Measurements from ENCODE around the gene CYP3A4.
"Not testable (repeated sequence)": the region's sequence is repeated elsewhere in the genome, so short reads cannot be mapped to it uniquely, and the experiment has no call there.

CYP3A4 gene

DNA sequence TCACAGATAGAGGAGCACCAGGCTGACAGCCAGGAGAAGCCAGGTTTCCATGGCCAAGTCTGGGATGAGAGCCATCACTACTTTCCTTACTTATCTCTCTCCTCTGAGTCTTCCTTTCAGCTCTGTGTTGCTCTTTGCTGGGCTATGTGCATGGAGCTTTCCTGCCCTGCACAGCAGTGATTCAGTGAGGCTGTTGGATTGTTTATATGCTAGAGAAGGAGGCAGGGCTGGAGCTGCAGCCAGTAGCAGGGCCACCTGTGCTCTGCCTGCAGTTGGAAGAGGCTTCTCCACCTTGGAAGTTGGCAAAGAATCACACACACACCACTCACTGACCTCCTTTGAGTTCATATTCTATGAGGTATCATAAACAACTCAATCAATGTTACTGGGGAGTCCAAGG is at the start of gene CYP3A4:
Gene CYP3A4, minus strand, starts transcription at position 178 of the 400 bp plus-strand sequence. Its CDS starts 103 bp downstream, at position 75.
- DNase-seq (ENCODE audit: low read depth in 2 of 2) = no peak

DNA sequence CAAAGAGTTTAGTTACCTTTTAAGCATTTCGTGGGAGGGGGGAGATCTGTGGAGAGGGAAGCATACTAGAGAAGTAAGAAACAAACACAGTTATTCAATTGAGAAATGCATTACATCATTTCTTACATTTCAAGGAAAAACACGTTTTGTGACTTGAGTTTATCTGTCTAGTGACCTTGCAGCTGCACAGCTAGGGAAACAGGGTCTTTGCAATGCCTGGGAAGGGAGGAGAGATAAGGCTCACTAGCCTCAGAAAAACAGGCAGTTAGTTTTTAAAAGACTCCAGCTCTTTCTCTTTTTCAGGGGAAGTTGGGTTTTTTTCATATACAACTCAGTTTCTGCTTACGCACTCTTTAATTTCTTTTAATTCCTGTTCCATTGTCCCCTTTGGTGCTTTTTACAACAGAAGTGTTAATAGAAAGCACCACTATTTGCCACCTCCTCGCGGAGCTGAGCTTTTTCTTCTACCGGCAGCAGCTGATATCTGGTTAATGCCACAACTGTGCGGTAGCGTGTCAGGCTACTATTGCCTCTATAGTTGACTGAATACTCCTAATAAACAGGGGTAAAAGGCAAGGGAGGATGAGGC is 49.4 kb upstream of the CYP3A4 start:
- no peak for DNase-seq (ENCODE audit: low read depth in 2 of 2)

DNA sequence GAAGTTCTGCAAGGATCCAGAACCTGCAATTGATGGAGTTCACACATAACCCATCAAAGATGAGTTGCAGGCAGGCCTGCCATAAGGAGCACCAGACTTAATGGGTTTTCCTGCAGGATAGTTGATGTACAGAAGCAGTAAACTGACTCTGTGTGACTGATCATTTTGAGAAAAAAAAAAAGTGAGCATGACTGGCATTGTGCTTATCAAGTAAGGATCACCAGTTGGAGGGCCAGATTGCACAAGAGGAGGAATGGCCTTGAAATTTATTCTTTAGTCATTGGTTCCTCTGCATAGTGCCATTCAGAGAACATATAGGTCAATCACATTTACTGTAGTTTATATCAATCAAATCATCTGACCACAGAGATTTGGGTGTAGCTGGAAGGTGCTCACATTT is 47.6 kb upstream of the CYP3A4 start:
- DNase-seq (ENCODE audit: low read depth in 2 of 2) = no peak

DNA sequence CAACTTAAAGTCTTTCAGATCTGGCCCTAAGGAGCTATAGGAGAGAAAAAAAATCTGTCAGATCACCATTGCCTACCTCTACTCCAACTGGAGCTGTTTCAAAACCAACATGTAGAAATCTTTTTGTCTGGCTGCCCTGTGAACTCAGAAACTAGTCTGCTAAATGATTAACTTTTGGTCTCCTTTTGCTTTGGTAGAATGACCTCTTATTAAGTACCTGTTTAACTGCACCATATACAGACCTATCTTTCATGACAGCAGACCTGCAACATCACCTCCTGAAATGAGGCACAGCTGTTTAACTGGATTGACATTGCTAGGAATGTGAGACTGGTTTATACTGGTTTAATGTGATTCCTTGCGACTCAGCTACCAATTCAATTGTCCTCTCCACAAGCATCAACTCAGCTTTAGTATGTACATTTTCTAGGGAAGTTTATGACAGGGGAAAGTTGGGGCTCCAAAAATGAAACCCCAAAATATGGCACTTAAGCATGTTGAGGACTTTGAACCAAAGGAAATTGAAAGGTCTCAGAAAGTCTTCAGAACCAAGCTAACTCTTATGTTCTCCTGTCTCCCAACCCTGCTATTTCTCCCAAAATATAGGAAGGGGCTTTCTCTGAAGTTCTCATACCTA is 45.7 kb upstream of the CYP3A4 start:
- DNase-seq (ENCODE audit: low read depth in 2 of 2) = no peak

DNA sequence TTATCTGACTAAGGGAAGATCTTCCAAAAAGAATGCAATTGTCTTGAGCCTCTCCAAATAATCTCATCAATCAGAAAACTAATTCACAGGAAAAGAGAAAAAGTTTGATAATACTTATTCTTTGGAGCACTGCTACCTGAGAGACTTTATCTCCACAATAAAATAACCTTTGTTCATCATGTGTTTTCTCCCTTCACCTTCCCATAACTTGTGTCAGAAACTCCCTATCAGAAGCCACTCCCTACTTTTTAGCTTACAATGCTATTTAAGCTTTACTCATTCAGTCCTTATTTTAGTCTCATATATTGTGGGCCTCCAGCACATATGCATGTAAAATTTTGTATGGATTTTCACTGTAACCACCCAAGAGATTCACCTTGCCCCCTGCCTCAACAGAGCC is 44.8 kb upstream of the CYP3A4 start:
- no peak for DNase-seq (ENCODE audit: low read depth in 2 of 2)

DNA sequence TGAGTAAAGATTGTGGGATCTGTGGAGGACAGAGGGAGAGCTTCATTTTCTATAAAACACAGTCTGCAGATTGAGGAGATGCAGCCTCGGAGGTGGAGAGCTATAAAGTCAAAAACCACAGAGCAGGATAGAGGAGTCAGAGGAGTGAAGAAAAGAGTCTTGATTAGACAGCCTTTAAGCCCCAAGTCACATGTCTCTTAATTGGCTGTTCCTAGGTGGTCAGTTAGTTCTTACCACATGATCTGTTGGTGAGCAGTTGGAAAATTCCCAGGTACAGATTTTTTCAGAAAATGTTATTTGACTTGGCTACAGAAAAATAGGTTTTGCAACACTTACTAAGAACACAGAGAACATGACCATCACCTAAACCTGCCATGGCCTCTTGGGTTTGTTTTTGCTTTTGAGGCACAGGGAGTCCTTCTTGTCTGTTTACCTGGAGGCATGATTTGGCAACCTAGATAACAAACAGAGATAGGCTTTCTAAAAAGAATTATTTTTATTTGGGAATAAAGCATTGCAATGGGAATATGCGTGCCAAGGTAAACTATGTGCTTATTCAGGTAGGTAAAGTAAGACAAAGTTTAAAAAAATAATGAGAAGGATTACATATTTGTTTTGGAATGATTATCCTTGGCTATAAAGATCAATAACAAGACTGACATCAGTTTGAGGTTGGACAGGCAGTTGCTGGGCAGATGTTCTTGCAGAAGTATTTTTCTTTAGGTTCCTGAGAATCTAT is 43.2 kb upstream of the CYP3A4 start:
- no peak for DNase-seq (ENCODE audit: low read depth in 2 of 2)

DNA sequence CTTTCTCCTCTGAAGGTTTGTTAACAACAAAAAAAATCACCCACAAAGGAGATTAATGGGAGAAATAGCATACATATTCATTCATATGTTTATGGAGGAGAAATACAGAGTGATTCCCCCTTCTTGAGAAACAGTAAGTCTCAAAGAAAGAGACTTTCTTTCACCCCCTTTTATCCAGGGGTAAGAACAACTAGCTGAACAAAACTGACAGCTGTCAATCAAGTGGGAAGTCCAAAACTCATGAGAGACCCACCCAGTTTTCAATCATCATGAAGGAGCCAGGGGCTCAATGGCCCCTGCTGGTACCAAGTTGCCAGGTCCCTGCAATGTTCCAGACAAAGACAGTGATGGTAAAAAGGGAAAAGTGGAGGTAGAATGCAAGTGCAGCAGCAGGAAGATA is 41.9 kb upstream of the CYP3A4 start:
- DNase-seq (ENCODE audit: low read depth in 2 of 2) = no peak

DNA sequence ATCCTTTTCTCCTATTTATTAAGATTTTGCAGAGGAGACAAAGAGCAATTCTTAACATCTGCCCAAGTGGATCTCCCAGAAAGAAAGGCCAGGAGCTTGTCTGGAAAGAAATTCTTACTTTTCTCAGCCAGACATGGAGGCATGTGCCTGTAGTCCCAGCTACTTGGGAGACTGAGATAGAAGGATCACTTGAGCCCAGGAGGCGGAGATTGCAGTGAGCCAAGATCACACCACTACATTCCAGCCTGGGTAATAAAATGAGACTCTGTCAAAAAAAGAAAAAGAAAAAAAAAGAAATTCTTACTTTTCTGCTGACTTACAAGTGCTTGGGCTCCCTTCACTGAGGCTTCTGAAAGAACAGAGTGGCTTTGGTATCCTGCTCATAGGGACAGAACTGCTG is 41.5 kb upstream of the CYP3A4 start:
- DNase-seq (ENCODE audit: low read depth in 2 of 2) = no peak

DNA sequence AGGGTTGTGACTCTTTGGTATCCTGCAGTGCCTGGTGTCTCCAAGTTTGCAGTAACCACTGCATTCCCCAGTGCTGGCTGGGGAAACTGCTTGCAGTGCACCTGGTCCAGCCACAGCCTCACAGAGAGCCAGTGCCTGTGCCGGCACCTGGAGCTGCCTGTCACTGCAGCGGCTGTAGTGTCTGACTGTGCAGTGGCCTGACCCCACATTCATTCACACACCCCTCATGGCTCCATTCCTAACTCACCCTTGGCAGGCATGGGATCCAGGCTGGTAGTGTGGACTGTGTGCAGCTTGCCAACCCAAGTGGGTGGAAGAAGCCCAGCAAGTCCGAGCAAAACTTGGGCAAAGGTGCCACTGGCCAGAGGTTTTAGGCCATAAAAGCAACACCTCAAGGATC is 40.1 kb upstream of the CYP3A4 start:
- DNase-seq (ENCODE audit: low read depth in 2 of 2) = no peak

DNA sequence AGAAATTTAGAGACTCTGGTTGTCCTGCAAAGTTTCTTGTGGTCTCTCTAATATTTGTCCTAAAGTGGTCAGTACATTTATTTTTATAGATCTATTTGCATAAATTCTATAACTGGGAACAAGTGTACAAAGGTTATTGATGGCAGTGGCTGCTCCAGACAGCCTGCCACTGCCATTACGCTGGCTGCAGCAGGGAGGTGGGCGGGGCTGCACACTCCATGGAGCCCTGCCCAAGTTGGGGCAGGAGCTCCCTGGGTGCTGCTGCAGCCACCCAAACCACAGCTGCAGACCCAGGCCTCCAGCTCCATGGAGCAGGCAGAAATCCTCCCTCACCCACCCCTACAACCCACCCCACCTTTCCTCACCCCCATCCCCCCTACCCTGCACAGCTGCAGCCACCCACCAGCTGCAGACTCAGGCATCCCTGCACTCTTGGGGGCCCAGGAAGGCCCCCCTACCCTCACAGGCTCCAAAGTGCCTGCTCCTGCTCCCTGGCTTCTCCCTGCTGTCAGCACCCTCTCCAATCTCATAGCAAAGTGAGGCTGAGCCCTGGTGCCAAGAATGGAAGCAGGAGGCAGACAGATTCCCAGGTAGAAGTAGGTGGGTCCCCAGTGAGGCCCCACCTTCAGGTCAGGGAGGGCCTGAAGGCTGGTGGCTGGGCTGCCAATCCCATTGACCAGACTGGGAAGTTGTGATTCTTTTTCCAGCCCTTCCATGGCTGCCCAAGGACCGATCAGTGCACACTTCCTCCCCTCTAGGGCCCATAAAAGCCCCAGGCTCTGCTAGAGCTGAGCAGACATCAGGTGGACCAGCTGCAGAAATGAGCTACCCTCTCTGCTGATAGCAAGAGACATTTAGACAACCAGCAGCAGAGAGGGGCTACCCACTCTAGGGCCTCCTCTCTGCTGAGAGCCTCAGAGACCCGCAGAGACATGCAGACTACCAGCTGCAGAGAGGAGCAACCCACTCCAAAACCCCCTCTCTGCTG is 39.0 kb upstream of the CYP3A4 start:
- no peak for DNase-seq (ENCODE audit: low read depth in 2 of 2)

DNA sequence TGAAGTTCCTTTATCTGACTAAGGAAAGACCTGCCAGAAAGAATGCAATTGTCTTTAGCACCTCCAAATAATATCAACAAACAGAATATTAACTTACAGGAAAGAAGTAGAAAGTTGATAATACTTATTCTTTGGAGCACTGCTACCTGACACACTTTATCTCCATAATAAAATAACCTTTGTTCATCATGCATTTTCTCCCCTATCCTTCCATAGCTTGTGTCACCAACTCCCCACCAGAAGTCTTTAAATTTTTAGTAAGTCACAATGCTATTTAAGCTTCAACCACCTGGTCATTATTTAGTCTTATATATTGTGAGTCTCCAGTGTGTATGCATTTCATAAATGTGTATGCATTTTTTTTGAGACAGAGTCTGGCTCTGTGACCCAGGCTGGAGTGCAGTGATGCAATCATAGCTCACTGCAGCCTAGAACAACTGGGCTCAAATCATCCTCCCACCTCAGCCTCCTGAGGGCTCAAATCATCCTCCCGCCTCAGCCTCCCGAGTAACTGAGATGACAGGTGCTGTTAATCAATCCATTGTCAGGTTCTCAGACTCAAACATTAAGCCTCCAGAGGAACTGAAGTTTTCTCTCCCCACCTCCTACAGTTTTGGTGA is 36.5 kb upstream of the CYP3A4 start:
- no peak for DNase-seq (ENCODE audit: low read depth in 2 of 2)

DNA sequence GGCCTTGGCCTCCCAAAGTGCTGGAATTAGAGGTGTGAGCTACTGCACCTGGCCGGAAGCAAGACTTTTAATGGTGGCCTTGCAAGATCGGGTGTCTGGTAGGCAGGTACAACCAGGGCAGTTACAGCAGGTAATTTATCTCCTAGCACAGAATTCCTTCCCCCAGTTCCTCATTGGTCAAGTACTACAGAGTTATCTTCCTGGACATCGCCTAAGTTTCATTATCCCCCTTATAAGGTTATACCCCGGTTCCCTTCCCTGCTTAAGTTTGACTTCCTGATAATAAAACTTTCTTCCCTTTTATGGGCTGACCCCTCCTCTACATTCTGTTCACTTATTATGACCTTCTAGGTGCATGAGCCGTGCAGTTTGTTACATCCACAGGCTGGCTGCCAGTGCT is 24.8 kb upstream of the CYP3A4 start:
- DNase-seq (ENCODE audit: low read depth in 2 of 2) = no peak

DNA sequence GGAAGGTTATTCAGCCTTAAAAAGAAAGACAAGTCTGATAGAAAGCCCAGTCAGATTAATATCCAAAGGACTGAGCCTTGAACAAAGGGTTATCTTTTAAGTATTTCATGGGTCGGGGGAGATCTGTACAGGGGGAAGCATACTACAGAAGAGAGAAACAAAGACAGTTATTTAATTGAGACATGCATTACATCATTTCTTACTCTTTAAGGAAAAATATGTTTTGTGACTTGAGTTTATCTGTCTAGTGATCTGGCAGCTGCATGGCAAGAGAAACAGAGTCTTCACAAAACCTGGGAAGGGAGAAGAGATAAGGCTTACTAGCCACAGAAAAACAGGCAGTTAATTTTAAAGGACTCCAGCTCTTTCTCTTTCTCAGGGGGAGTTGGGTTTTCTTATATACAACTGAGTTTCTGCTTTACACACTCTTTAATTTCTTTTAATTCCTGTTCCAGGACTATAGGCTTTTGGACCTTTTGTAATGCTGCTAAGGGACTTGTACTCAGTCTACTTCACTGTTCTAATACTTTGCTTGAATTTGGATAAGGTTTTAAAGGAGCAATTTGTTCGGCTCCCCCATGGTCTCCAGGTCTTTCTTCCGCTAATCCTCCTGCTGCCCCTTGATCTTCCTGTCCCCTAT is 23.0 kb upstream of the CYP3A4 start:
- no peak for DNase-seq (ENCODE audit: low read depth in 2 of 2)

DNA sequence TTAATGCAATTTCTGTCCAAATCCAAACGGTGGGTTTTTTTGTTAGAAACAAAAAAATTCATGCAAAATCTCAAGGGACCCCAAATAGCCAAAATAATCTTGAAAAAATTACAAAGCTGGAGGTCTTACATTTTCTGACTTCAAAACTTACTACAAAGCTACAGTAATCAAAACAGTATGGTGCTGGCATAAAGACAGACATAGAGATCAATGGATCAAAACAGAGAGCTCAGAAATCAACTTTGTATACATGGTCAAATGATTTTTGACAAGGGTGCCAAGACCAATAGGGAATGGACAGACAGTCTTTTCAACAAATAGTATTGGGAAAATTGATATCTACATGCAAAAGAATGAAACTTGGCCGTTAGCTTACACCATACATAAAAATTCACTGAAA is 21.7 kb upstream of the CYP3A4 start:
- no peak for DNase-seq (ENCODE audit: low read depth in 2 of 2)

DNA sequence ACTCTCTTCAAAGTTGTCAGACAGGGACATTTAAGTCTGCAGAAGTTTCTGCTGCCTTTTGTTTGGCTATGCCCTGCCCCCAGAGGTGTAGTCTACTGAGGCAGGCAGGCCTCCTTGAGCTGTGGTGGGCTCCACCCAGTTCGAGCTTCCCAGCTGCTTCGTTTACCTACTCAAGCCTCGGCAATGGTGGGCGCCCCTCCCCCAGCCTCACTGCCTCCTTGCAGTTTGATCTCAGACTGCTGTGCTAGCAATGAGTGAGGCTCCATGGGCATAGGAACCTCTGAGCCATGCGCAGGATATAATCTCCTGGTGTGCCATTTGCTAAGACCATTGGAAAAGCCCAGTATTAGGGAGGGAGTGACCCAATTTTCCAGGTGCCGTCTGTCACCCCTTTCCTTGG is 19.1 kb upstream of the CYP3A4 start:
- not testable (repeated sequence) for DNase-seq (ENCODE audit: low read depth in 2 of 2)

DNA sequence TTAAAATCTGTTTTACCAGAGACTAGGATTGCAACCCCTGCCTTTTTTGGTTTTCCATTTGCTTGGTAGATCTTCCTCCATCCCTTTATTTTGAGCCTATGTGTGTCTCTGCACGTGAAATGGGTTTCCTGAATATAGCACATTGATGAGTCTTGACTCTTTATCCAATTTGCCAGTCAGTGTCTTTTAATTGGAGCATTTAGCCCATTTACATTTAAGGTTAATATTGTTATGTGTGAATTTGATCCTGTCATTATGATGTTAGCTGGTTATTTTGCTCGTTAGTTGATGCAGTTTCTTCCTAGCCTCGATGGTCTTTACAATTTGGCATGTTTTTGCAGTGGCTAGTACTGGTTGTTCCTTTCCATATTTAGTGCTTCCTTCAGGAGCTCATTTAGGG is 17.4 kb upstream of the CYP3A4 start:
- not testable (repeated sequence) for DNase-seq (ENCODE audit: low read depth in 2 of 2)

DNA sequence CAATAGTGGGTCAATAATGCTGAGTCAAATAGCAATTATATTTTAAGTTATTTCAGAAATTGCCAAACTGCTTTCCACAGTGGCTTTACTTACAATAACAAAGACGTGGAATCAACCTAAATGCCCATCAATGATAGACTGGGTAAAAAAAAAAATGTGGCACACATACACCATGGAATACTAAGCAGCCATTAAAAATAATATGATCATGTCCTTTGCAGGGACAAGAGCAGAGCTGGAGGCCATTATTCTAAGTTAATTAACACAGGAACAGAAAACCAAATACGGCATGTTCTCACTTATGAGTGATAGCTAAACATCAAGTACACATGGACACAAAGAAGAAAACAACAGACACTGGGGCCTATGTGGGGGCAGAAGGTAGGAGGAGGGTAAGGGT is 15.0 kb upstream of the CYP3A4 start:
- DNase-seq (ENCODE audit: low read depth in 2 of 2) = no peak

DNA sequence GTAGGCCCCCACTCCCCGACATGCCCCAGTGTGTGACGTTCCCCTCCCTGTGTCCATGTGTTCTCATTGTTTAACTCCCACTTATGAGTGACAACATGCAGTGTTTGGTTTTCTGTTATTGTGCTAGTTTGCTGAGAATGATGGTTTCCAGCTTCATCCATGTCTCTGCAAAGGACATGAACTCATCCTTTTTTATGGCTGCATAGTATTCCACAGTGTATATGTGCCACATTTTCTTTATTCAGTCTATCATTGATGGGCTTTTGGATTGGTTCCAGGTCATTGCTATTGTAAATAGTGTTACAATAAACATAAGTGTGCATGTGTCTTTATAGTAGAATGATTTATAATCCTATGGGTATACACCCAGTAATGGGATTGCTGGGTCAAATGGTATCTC is 11.9 kb upstream of the CYP3A4 start:
- not testable (repeated sequence) for DNase-seq (ENCODE audit: low read depth in 2 of 2)

DNA sequence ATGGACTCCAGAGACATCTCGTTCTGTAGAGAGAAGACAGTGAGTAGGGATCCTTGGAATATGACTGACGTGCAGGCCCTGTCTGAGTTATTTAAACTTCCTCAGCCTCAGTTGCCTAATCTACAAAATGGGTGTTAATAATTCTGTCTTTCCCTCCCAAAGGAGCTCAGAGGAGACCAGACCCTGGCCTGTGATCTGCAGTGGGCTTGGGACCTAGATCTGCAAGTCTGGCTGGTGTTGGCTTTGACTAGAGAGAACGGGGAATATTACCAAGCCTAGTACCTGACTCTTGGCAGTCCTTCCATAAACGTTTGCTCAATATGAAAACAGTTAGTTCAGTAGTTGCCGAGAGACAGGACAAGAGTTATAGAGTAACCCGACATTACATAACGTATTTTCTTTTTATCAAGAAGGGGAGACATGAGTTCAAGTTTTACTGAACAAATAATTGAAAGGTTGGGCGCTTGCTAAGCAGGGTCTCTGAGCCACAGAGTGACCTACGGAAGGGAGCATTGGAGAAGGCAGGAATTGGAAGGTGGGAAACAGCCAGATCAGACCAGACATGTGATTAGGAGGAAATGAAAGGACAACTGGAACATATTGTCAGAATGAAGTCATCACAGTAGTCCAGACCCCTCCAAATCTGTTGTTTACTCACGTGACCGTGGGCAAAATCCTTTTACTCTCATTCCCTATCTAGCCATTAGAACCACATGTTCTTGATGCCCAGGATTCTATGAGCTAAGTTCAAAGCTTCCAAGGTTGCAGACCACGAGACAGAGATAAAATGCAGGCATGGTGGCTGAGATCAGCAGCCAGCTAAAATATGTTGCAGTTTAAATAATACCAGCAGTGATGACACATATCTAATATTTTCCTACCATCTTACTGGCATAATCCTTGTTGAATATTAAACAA is 10.9 kb upstream of the CYP3A4 start:
- no peak for DNase-seq (ENCODE audit: low read depth in 2 of 2)

DNA sequence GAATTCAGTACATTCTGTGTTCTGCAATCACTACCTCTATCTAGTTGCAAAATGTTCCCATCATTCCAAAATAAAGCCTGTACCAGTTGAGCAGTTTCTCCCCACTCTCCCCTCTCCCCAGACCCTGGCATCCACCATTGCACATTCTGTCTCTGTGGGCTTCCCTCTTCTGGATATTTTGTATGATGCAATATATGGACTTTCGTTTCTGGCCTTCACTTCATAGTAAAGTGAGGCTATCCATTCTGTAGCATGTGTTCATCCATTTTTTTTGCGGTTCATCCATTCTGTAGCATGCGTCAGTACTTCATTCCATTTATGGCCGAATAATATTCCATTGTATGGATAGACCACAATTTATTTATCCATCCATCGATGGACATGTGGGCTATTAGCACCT is 9.5 kb upstream of the CYP3A4 start:
- no peak for DNase-seq (ENCODE audit: low read depth in 2 of 2)
